Measurements from ENCODE around the gene CAT. TPM values are rescaled to one million over a fixed set of nuclear protein-coding genes. Genes with fewer than 3 reads are reported as not detected.

CAT gene
- total RNA-seq, 1 donor from 2014 or later = 108 TPM

- TF ChIP-seq POLR2A (IDR thresholded peaks at IDR 0.05) (no peak), CTCF (IDR thresholded peaks at IDR 0.05) (no peak), POLR2AphosphoS5 (IDR thresholded peaks at IDR 0.05; ENCODE audit: insufficient read depth in 1 of 2, low read depth in 1 of 2) (no peak)
- Histone ChIP-seq H3K36me3 (no peaks in the 10 kb centered on the region), H3K27me3 (no peaks in the 10 kb centered on the region), H3K4me1 (no peaks in the 10 kb centered on the region), H3K4me3 (no peak overlapping the region), H3K9me3 (no peaks in the 10 kb centered on the region), H3K27ac (no peak overlapping the region)
- intact Hi-C loops (cut with DNase I) = no loop called here
- DNase-seq (ENCODE audit: extremely low spot score in 2 of 2) = no peak
Measured at GRCh38 chr11:34397811-34398210, 40.9 kb upstream of the CAT start.

- Histone ChIP-seq H3K27ac (no peak overlapping the region), H3K27me3 (no peaks in the 10 kb centered on the region), H3K4me3 (no peak overlapping the region), H3K4me1 (no peaks in the 10 kb centered on the region), H3K9me3 (no peaks in the 10 kb centered on the region), H3K36me3 (no peaks in the 10 kb centered on the region)
- TF ChIP-seq POLR2A (IDR thresholded peaks at IDR 0.05) (no peak), POLR2AphosphoS5 (IDR thresholded peaks at IDR 0.05; ENCODE audit: insufficient read depth in 1 of 2, low read depth in 1 of 2) (no peak), CTCF (IDR thresholded peaks at IDR 0.05) (no peak)
- intact Hi-C loops (cut with DNase I) = no loop called here
- no peak for DNase-seq (ENCODE audit: extremely low spot score in 2 of 2)
Measured at GRCh38 chr11:34403431-34403830, 35.3 kb upstream of the CAT start.

- intact Hi-C loops (cut with DNase I) = no loop called here
- Histone ChIP-seq H3K27ac (no peak overlapping the region), H3K9me3 (no peaks in the 10 kb centered on the region), H3K4me1 (no peaks in the 10 kb centered on the region), H3K27me3 (no peaks in the 10 kb centered on the region), H3K36me3 (no peaks in the 10 kb centered on the region), H3K4me3 (no peak overlapping the region)
- no peak for TF ChIP-seq CTCF (IDR thresholded peaks at IDR 0.05)
- TF ChIP-seq POLR2AphosphoS5 (IDR thresholded peaks at IDR 0.05; ENCODE audit: insufficient read depth in 1 of 2, low read depth in 1 of 2) = no peak
- no peak for TF ChIP-seq POLR2A (IDR thresholded peaks at IDR 0.05)
- DNase-seq (ENCODE audit: extremely low spot score in 2 of 2) = no peak
Measured at GRCh38 chr11:34404280-34404679, 34.5 kb upstream of the CAT start.

- no peaks in the 10 kb centered on the region for H3K9me3 ChIP-seq
- no peak overlapping the region for H3K27ac ChIP-seq
- no peaks in the 10 kb centered on the region for H3K36me3 ChIP-seq
- no peaks in the 10 kb centered on the region for H3K27me3 ChIP-seq
- no peak overlapping the region for H3K4me3 ChIP-seq
- intact Hi-C loops (cut with DNase I) = no loop called here
- no peaks in the 10 kb centered on the region for H3K4me1 ChIP-seq
- TF ChIP-seq POLR2A (IDR thresholded peaks at IDR 0.05) = no peak
- TF ChIP-seq POLR2AphosphoS5 (IDR thresholded peaks at IDR 0.05; ENCODE audit: insufficient read depth in 1 of 2, low read depth in 1 of 2) = no peak
- no peak for TF ChIP-seq CTCF (IDR thresholded peaks at IDR 0.05)
- no peak for DNase-seq (ENCODE audit: extremely low spot score in 2 of 2)
Measured at GRCh38 chr11:34405079-34405858, 33.5 kb upstream of the CAT start.

- H3K4me3 ChIP-seq = no peak overlapping the region
- H3K27me3 ChIP-seq = no peaks in the 10 kb centered on the region
- TF ChIP-seq CTCF (IDR thresholded peaks at IDR 0.05) (no peak), POLR2A (IDR thresholded peaks at IDR 0.05) (no peak), POLR2AphosphoS5 (IDR thresholded peaks at IDR 0.05; ENCODE audit: insufficient read depth in 1 of 2, low read depth in 1 of 2) (no peak)
- no peaks in the 10 kb centered on the region for H3K4me1 ChIP-seq
- no peak for DNase-seq (ENCODE audit: extremely low spot score in 2 of 2)
- no peaks in the 10 kb centered on the region for H3K9me3 ChIP-seq
- no peaks in the 10 kb centered on the region for H3K36me3 ChIP-seq
- intact Hi-C loops (cut with DNase I) = no loop called here
- H3K27ac ChIP-seq = no peak overlapping the region
Measured at GRCh38 chr11:34406413-34406812, 32.3 kb upstream of the CAT start.

Data from vagina (tissue), 2 donors.